HG03097 (cell line): ENCODE data around the gene MAT1A.

Experiments used
- ATAC-seq: cut with Tn5 transposase; IDR thresholded peaks from one replicate; pipeline ENCODE4 v1.9.1; 2021; ENCODE audit not compliant: unreplicated experiment, low FRiP score

MAT1A gene

GRCh38 chr10:80283119-80283518 is 6.3 kb downstream of the MAT1A start:
- ATAC-seq, result no peak

DNA sequence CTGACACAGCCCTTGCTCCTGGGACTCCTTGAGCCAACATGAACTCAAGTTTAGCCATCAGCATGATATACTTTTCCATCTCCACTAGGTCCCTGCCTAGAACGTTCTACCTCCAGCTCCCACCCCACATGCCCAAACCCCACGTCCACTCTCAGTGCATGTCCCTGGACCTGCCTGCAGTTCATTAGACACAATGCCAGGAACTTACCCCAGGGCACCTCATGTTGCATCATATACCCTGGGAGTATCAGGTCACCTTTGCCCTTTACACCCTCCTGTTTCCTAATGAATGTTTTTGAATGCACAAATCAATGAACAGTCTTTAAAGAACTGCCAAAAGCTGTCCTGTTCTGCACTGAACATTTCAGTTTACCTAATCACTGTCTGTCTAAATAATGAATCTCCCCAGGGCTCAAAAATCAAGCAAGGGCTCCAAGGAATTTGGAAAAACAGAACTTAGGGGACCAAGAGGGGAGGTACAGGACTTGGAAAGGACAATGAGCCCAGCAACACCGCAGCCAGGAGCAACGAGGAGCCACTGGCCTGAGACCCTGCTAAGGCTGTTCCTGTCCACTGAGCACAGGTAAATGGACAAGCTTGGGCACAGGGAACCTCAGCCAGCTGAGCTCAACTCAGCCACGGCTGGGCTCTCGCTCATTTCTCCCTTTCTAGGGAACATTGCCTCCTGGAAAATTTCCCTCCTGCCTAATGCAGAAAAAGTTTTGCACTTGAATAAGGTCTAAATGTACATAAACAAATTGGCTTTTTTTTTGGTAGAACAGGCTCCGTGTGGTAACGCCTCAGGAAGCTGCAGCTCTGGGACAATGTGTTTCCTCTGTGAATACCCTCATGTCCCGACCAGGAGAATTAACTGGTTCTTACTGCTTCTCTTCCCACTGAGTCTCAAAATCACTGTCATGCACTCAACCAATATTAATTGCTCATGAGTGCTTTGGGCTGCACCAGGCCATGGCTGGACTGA is 7.4 kb downstream of the MAT1A start:
- no peak for ATAC-seq

GRCh38 chr10:80281292-80281691 is 8.2 kb downstream of the MAT1A start:
- ATAC-seq, result no peak

DNA sequence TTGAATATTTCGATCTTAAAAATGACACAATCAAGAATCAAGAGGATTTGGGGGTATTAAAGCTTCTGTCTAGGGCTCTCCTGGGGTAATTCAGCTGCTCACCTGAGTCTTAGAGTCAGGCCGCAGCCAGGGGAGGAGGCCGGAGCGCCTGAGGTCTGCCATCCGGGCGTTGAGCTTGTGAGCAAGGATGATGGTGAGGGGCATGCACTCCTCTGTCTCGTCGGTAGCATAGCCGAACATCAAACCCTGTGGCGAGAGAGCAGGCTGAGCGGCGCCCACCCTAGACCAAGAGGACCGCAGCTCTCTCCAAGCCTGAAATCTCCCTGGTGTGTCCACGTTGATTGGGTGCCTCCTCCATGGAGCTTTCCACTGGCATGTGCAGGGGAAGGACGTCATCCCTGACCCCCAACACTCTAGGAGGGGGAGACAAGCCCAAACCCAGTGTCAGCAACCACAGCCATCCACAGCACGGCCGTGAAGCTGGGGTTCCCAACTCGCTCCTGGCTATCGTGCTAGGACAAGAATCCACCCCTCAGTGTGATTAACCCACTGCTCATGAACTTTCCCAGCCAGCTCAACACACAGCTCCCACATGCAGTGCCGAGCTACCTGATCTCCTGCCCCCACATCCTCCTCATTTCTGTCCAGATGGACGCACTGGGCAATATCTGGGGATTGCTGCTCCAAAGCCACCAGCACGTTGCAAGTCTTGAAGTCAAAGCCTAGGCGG is 9.2 kb downstream of the MAT1A start:
- ATAC-seq, result no peak

DNA sequence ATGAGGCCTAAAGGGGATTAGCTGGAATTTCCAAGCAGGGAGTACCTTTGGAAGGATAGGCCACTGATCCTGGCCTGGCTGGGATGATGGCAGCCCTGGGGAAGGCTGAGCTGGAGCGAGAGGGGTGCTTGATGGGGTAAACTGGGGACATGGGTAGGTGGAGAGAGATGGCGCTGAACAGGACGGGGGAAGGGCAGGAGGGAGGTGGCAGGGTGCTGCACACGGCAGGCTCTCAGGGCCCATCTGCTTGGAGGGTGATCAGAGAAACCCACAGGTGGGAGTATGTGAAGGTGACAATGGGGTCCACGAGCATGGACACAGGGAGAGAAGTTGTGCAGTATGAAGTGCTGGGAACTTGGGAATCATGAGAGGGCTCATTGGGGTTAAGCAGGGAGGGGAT is 10.3 kb downstream of the MAT1A start:
- ATAC-seq, result no peak

DNA sequence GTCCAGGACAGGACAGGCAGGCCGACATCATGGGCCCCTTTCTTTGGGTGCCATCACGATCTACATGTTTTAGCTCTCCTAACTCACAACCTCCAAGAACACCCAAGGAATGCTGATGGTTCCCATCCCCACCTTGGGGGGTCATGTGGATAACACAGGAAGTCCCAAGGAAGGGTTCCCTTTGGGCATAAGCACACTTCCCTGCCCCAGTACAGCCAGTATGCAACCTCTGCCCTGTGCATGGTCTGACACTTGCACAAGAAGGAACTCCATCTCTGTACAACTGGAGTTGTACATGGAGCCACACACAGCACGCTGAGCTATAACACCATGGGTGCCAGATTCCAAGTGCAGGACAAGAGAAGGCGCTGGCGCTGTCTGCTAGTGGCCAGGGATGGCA is 11.0 kb downstream of the MAT1A start:
- no peak for ATAC-seq

DNA sequence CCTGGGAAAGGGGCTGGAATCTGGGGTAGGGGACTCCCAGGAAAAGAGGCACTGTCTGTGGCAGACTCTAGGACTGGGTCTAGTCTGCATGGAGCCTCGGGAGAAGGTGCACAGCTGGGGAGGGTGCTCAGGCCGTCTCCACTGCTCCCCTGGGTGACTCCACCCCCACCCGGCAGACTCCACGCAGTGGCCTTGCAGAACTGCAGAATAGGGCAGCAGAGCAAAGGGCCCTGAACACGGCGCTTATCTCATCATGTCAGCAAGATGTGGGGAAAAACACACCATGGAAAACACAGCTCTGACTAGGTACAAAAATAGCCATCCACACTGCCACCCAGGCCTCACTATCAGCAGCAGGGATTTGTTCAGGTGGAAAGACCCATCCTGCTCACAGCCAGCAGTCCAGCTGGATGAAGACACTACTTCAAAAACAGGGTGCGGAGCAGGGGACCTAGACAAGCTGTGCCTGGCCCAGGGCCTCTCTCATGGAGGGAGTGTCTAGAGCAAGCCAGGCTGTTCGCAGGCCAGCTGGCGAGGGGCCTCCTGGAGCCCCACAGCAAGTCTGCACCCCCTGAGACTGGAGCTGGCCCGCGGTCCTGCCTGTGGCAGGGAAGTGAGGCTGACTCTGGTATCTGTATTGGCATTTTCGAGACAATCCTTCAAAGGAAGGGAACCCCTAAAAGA is 11.7 kb downstream of the MAT1A start:
- ATAC-seq, result no peak

DNA sequence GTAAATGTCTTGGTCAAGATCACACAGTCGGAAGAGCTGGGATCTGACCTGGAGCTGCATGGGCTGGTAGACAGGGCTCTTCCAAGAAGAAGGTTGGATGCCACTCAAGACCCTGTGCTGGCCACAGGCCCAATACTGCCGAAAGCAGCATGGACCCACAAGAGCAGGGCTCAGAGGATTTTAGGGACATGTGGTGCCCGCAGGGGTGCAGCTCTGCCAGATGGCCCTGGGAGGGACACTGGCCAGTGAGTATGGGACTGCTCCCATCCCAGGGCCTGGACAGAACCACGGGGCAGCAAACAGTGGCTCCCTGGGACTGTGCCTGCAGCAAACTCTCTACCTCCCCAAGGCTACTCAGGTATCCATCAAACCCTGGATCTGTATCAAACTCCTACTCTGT is 12.4 kb downstream of the MAT1A start:
- no peak for ATAC-seq

DNA sequence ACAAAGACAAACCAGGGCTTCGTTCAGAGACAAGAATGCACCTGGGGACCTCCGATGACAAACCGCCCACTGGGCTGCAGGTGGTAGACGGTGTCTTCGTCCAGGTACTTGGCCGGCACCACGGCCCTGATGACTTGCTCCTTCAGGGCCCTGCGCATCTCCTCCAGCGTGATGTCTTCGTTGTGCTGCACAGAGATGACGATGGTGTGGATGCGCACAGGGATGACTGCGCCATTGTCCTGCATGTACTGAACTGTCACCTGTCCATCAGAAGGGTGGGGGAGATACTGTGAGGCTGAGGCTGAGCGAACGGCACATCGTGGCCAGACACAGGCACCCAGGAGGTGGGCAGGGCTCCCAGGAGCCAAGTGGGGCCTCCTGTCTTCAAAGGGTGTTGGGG is 13.1 kb downstream of the MAT1A start:
- no peak for ATAC-seq

GRCh38 chr10:80275756-80276155 is 13.7 kb downstream of the MAT1A start:
- ATAC-seq, result no peak

- no peak for ATAC-seq
These were observed 14.3 kb downstream of the MAT1A start for GRCh38 chr10:80275135-80275498.

GRCh38 chr10:80274396-80275134 is 14.9 kb downstream of the MAT1A start:
- no peak for ATAC-seq

DNA sequence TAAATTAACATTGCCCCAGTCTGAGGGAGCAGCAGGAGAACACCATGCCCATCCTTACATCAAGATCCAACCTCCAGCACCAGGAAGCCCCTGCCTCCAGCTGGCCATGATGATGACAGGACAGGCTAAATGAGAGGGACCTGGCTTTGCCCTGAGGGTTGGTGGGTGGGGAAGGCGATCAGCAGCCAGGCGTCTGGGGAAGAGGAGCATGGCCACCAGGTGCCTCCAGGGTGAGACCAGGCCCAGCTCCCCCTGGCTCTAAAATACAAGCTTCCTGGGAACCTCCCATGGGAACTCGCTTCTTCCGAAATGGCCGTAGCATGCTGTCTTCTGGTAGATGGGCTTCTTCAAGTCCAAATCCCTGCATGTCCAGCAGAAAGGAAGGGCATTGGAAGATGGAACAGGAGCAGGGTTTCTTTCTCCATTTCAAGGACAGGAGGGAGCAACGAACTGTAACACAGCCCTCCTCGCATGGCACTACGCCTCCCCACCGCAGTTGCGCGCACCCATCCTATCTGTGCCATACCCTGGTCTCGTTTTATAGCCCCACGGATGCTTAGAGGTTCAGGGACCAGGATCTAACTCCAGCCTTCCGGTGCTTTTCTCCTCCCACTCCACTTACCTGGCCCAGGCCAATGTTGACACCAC is 15.8 kb downstream of the MAT1A start:
- no peak for ATAC-seq

DNA sequence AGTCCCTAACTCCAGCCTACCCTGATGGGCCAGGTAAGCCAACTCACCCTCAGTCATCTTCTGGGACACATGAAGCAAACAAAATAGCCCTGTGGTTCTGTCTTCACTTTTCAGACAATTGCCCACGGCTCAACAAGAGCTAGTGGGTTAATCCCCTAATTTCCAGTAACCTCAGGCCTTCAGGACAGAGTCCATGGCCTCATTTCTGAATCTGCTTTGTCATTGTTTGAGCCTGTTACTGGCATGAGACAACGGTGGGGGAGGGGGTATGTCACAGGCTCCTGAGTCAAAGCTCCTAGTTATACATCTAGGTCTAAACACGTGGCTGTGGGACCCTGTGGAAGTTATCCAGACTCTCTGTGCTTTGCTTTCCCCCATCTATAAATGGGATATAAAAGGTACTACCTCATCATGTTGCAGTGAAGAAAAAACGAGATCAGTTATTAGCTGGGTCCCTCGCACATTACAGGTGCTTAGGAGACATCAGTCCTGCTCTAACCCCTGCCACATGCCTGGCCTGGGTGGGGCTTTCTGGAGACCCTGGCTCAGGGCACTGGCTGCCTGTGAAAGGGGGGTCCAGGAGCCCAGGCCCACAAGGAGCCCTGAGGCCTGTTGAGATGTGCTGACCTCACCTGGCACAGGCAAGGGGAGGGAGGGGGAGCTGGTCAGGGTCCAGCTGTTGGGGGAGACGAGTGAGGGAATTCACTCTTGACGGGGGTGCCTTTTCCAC is 16.5 kb downstream of the MAT1A start:
- ATAC-seq, result no peak

DNA sequence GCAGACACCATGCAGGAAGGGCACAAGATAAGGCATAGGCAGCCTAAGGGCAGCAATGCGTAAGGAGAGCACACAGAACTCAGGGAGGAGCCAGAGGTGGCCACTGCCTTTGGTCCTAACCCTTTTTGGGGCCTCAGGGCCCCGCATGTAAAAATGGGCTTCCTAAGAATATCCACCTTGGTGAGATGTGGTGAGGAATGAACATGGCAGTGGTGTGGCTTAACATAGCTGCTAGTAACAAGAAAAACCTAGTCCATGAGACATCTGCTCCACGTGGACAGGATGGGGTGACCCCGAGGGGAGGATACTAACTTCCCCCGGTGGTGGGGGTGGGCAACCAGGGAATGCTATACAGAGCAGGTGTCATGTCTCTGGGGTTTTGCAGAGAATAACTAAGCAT is 18.0 kb downstream of the MAT1A start:
- no peak for ATAC-seq

DNA sequence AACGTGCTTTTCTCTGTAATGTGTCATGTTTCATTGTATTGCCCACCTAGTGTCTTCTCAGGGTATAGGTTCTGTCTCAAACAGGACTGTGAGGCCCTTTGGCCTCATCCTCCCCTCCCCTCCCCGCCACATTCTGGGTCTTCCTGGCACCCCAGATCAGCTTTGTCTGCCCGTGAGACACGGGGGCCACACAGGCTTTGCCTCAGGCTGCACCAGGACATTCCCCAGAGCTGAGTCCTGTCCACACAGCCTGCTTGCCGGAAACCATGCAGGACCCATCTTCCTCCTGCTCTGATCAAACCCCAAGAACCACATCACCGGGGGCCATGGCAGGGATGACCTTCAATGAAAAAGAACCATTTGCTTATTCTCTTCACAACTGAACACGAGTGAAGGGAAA is 18.6 kb downstream of the MAT1A start:
- ATAC-seq, result no peak

- no peak for ATAC-seq
These were observed 20.4 kb downstream of the MAT1A start for GRCh38 chr10:80268938-80269588.

DNA sequence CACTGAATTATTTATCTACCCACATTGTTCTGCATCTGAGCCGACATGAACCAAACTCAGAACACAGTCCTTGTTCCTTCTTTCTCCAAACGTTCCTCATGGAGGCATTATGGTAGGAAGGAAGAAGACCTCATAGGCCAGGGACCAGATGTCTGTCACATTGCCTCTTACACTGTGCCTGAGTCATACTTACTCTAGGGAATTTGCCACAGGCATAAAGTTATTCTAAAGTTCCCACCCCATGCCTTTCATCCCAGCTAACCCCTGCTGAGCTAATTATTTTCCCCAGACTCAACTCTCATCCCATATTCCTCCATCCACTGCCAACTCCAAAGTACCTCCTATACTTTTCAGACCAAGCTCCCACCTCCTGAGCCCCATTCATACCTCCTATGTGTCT is 21.2 kb downstream of the MAT1A start:
- ATAC-seq, result no peak

- no peak for ATAC-seq
These were observed 23.0 kb downstream of the MAT1A start for GRCh38 chr10:80266513-80266863.
